ENCODE measurements around the gene ABCA9. TPM values are rescaled to one million over a fixed set of nuclear protein-coding genes. Genes with fewer than 3 reads are reported as not detected.

ABCA9 gene
- total and polyA plus RNA-seq, 12 donors, result 3.8 to 38.6 (median 9.3) TPM

DNA sequence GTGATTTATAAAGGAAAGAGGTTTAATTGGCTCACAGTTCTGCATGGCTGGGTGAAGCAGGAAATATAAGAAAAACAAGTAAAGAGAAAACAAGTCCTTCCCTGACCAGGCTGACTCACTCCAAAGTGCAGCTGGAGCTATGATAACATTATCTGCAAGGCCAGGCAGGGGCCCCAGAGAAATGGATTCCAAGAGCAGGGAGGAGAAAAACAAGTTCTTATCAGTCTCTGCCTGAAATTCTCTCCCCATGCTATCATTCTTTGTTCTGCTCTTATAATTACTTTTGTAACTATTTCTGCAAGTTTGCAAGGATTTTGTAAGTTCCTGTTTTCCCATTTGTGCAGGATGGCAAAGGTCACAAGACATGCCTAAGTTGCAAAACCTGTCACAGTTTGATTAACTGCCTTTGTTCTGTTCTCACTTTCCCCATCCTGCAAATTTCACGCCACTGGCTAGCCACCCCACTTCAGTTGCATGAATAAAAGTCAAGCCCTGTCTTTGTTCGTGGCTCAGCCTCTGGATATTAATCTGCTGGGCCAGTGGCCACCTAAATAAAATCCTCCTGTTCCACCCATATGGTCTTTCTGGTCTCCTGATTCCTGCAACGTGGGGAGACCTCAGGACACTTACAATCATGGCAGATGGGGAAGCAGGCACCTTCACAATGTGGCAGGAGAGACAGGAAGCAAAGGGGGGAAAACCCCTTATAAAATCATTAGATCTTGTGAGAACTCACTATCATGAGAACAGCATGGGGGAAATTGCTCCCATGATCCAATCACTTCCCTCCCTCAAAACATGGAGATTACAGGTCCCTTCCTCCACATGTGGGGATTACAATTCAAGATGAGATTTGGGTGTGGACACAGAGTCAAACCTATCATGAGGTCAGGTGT lies 13.1 kb downstream of the ABCA9 start:
- peaks cover 0 to 40% (median 9%) of the 10 kb centered on the region in 9 donors for H3K4me1 ChIP-seq
- intact Hi-C loops (cut with DNase I), result loop anchor here in 1 of 10 donors (10.0 kb wide), 1 partner anchor 273 kb away; no protein-coding TSS in a partner anchor
- ATAC-seq (peak; percentile 80 to 94 (median 89)), DNase-seq (peak; percentile 37 to 59)
- peaks cover 0 to 44% (median 7%) of the 10 kb centered on the region in 9 donors for H3K36me3 ChIP-seq
- no peaks in the 10 kb centered on the region for H3K27me3 ChIP-seq
- peaks cover 0 to 20% (median 0%) of the 10 kb centered on the region in 11 donors for H3K9me3 ChIP-seq
- WGBS, 2 donors, result 17 to 29% methylated on average over 3 of the region's 3 CpGs
- TF ChIP-seq, protein P1, sequence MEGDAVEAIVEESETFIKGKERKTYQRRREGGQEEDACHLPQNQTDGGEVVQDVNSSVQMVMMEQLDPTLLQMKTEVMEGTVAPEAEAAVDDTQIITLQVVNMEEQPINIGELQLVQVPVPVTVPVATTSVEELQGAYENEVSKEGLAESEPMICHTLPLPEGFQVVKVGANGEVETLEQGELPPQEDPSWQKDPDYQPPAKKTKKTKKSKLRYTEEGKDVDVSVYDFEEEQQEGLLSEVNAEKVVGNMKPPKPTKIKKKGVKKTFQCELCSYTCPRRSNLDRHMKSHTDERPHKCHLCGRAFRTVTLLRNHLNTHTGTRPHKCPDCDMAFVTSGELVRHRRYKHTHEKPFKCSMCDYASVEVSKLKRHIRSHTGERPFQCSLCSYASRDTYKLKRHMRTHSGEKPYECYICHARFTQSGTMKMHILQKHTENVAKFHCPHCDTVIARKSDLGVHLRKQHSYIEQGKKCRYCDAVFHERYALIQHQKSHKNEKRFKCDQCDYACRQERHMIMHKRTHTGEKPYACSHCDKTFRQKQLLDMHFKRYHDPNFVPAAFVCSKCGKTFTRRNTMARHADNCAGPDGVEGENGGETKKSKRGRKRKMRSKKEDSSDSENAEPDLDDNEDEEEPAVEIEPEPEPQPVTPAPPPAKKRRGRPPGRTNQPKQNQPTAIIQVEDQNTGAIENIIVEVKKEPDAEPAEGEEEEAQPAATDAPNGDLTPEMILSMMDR (IDR thresholded peaks at IDR 0.05), result no peak
- no peak overlapping the region for H3K4me3 ChIP-seq
- peak overlapping the region; percentile 43 to 71 (median 64) for H3K27ac ChIP-seq

DNA sequence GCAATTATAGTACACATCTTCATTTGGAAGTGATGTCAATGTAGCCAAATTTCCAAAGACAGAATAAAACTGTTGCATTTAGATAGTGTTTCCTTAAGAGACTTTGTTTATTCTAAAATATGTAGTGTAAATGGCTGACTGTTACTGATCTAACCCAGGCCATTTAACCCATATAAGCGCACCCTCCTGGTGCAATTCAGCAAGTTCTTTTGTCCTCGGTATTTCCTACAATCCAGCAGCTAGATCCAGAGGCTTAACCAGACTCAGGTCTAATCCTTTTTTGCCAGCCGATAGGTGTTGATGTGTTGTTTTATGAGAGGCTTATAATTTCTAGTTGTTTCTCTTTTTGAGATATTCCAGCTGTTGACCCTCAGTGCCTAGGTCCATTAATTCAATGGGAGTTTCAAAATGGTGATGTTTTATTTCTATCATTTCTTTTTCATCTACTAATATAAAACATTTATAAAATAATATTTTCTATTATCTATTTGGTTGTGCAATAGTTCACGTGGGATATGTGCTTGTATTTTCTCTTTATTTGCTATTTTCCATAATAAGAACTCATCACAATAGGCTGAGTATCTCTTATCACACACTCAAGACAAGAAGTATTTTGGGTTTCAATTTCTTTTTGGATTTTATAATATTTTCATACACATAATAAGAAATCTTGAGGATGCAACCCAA lies 14.5 kb downstream of the ABCA9 start:
- WGBS, 2 donors, result 68 to 73% methylated on average over 4 of the region's 4 CpGs
- Histone ChIP-seq H3K27me3 (no peaks in the 10 kb centered on the region), H3K9me3 (peaks cover 0 to 8% (median 0%) of the 10 kb centered on the region in 11 donors), H3K4me1 (peaks cover 0 to 38% (median 9%) of the 10 kb centered on the region in 9 donors), H3K36me3 (peaks cover 0 to 53% (median 15%) of the 10 kb centered on the region in 9 donors), H3K27ac (peak overlapping the region in 5 of 10 donors; percentile 11 to 69 (median 64)), H3K4me3 (no peak overlapping the region)
- intact Hi-C loops (cut with DNase I), result loop anchor here in 1 of 10 donors (10.0 kb wide), 1 partner anchor 271 kb away; no protein-coding TSS in a partner anchor
- ATAC-seq (no peak), DNase-seq (no peak)
- TF ChIP-seq, protein P1 (IDR thresholded peaks at IDR 0.05), result no peak

DNA sequence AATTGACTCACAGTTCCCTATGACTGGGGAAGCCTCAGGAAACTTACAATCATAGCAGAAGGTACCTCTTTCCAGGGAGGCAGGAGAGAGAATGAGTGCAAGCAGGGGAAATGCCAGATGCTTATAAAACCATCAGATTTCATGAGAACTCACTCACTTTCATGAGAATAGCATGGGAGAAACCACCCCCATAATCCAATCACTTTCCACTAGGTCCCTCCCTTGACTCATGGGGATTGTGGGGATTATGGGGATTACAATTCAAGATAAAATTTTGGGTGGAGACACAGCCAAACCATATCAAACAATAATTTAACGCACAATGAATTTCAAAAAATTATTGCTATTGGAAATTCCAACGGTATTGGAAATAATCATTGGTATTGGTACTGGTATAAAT lies 15.1 kb downstream of the ABCA9 start:
- H3K4me1 ChIP-seq, result peaks cover 0 to 32% (median 9%) of the 10 kb centered on the region in 9 donors
- H3K4me3 ChIP-seq, result no peak overlapping the region
- peaks cover 0 to 53% (median 15%) of the 10 kb centered on the region in 9 donors for H3K36me3 ChIP-seq
- TF ChIP-seq, protein P1 (IDR thresholded peaks at IDR 0.05), result no peak
- 97% methylated on average over 2 of the region's 2 CpGs for WGBS, 2 donors
- H3K27me3 ChIP-seq, result no peaks in the 10 kb centered on the region
- H3K9me3 ChIP-seq, result peaks cover 0 to 8% (median 0%) of the 10 kb centered on the region in 11 donors
- intact Hi-C loops (cut with DNase I), result loop anchor here in 1 of 10 donors (10.0 kb wide), 1 partner anchor 271 kb away; no protein-coding TSS in a partner anchor
- peak overlapping the region in 2 of 10 donors; percentile 29 to 69 for H3K27ac ChIP-seq
- ATAC-seq, result no peak
- DNase-seq, result no peak

DNA sequence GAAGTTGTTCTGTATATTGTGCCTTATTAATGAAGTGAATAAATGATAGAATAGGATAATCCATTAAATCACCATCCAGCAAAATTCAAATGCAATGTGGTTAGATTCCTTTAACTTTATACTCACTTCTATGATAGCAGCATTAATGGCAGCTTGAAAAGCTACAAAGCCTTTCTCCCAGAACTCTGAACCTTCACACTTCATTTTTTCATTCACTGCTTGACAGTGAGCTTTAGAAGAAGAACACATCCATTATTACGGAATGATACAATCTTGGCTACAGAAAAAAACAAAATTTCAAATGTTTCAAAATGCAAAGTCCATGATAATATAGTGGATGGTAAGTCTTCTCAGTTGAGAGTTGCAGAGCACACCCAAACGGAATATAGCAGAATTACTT lies 16.4 kb downstream of the ABCA9 start:
- ATAC-seq (no peak), DNase-seq (no peak)
- Histone ChIP-seq H3K27ac (no peak overlapping the region), H3K27me3 (no peaks in the 10 kb centered on the region), H3K36me3 (peaks cover 0 to 48% (median 9%) of the 10 kb centered on the region in 9 donors), H3K4me1 (peaks cover 0 to 28% (median 9%) of the 10 kb centered on the region in 9 donors), H3K4me3 (no peak overlapping the region), H3K9me3 (peaks cover 0 to 10% (median 0%) of the 10 kb centered on the region in 11 donors)
- WGBS, 2 donors, result 94 to 96% methylated on average over 2 of the region's 2 CpGs
- intact Hi-C loops (cut with DNase I), result loop anchor here in 1 of 10 donors (10.0 kb wide), 1 partner anchor 270 kb away; no protein-coding TSS in a partner anchor
- TF ChIP-seq, protein P1 (IDR thresholded peaks at IDR 0.05), result no peak

Measured in heart right ventricle (tissue), 16 donors.